KOPT-K1 (cell line): ENCODE data around the gene GNG2.
"Not testable (repeated sequence)": the region's sequence is repeated elsewhere in the genome, so short reads cannot be mapped to it uniquely, and the experiment has no call there.

ENCODE experiments used
- H3K27ac ChIP-seq: fragments of 200-600 bp; sonication (generic); 2 replicates; pipeline ENCODE4 v1.5.1; 2016; ENCODE audit warnings: antibody characterized with exemption, mild to moderate bottlenecking, low read depth, low read length; ENCODE audit not compliant: poor library complexity, severe bottlenecking
- H3K36me3 ChIP-seq: fragments of 200-600 bp; sonication (generic); 2 replicates; pipeline ENCODE4 v1.5.1; 2017; ENCODE audit warnings: antibody characterized with exemption, mild to moderate bottlenecking, low read length, moderate library complexity; ENCODE audit not compliant: insufficient read depth
- H3K9me3 ChIP-seq: fragments of 200-600 bp; sonication (generic); 2 replicates; pipeline ENCODE4 v1.5.1; 2017; ENCODE audit warnings: antibody characterized with exemption, low read length, mild to moderate bottlenecking; ENCODE audit not compliant: insufficient read depth, poor library complexity, severe bottlenecking

GNG2 gene

GRCh38 chr14:51897791-51898355 lies 37.5 kb downstream of the GNG2 start:
- Histone ChIP-seq H3K27ac (no peak overlapping the region), H3K36me3 (peaks cover 43% of the 10 kb centered on the region), H3K9me3 (peaks cover 7% of the 10 kb centered on the region)

DNA sequence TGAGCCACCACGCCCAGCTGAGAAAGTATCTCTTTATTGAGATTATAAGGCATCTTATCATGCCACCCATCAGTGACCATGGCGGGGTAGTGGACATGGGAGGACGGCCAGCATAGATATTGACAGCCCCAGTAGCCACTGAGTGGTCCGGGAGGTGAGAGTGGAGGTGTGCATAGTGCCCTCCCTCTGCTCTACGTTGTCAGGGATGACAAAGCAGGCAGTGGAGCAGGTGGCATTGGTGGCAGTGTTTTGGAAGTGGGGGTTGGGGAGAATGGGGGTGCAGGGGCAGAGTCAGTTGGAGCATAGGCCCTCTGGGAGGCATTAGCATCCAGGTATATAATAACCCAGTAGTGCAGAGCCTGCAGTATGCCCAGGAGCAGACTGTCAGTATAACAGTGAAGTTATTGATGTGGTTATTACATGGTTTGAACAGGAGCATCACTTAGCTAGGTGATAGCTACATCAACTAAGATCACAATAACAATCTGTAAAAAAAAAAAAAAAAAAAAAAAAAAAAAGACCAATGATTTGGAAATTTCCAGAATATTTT lies 41.1 kb downstream of the GNG2 start:
- no peak overlapping the region for H3K27ac ChIP-seq
- H3K9me3 ChIP-seq = peaks cover 35% of the 10 kb centered on the region
- peaks cover 54% of the 10 kb centered on the region for H3K36me3 ChIP-seq

- H3K27ac ChIP-seq = not testable (repeated sequence)
- Histone ChIP-seq H3K9me3 (peaks cover 35% of the 10 kb centered on the region), H3K36me3 (peaks cover 45% of the 10 kb centered on the region)
These were observed 45.3 kb downstream of the GNG2 start for GRCh38 chr14:51905656-51906121.

DNA sequence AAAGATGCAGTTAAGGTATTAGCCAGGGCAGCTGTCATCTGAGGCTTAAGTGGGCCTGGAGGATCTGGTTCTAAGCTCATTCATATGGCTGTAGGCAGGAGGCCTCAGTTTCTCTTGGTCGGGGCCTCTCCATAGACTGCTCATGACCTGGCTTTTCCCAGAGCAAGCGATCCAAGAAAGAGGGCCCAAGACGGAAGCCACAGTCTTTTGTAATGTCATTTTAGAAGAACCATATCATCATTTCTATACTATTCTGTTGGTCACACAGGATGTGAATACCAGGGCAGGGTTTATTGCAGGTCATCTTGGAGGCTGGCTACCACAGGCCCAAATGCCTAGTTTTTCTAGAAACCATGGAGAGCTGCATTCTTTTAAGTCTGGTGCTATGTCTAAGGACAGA lies 47.7 kb downstream of the GNG2 start:
- Histone ChIP-seq H3K9me3 (peaks cover 26% of the 10 kb centered on the region), H3K27ac (no peak overlapping the region), H3K36me3 (peaks cover 48% of the 10 kb centered on the region)

DNA sequence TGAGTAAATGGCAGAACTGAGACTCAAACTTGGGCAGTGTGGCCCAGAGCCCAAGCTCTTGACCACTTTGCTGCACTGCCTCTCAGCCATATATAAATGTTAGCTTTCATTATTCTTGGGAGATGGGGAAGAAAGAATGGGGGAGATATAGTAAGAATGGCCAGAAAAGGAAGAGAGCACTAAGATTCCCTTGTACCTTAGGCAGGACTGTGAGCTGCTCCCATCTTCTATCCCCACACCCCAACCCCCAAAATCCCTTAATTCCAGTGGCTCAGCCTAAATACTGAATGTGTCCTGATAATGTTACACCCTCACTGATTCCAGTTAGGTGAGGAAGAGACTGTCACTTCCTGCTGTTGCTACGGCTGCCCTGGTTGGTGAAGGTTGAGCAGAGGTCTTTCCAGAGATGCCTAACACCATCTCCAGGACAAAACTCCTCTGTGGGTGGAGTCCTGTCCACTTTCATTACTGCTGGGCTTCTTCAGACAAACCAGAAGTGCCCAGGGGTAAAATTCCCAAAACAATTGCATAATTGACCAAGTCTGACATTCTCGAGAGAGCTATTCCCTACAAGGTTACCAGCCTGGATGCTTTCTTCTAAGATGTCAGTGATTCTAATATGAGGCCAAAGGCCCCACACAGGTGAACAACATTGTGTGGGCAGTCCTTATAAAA lies 51.8 kb downstream of the GNG2 start:
- H3K9me3 ChIP-seq = no peaks in the 10 kb centered on the region
- H3K27ac ChIP-seq = no peak overlapping the region
- peaks cover 48% of the 10 kb centered on the region; the same call in 1 of the 2 replicates for H3K36me3 ChIP-seq

GRCh38 chr14:51914310-51914709 lies 53.9 kb downstream of the GNG2 start:
- no peaks in the 10 kb centered on the region for H3K9me3 ChIP-seq
- H3K36me3 ChIP-seq = peaks cover 47% of the 10 kb centered on the region; the same call in 1 of the 2 replicates
- no peak overlapping the region for H3K27ac ChIP-seq

- H3K27ac ChIP-seq = no peak overlapping the region
- peaks cover 37% of the 10 kb centered on the region; the same call in 1 of the 2 replicates for H3K36me3 ChIP-seq
- H3K9me3 ChIP-seq = no peaks in the 10 kb centered on the region
These were observed 56.8 kb downstream of the GNG2 start for GRCh38 chr14:51917193-51917592.

DNA sequence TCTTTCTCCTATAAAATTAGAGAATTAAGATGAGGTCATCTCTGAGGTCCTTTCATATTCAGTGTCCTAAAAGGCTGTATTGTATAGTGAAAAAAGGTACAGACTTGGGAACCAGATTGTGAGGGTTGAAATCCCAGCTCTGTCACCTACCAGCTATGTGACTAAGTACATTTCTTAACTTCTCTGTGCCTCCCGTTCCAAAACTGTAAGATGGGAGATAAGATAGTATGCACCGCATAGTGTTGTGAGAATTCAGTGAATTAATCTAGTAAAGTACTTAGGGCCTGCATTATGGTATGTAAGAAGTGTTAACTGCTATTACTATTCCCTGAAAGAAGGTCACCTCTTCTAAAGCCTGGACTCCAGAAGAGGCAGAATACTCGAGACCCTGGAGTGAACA lies 60.6 kb downstream of the GNG2 start:
- H3K36me3 ChIP-seq = peaks cover 21% of the 10 kb centered on the region; the same call in 1 of the 2 replicates
- H3K27ac ChIP-seq = no peak overlapping the region
- no peaks in the 10 kb centered on the region for H3K9me3 ChIP-seq

- no peak overlapping the region for H3K27ac ChIP-seq
- no peaks in the 10 kb centered on the region for H3K9me3 ChIP-seq
These were observed 62.2 kb downstream of the GNG2 start for GRCh38 chr14:51922624-51923023.

GRCh38 chr14:51924600-51924999 lies 64.2 kb downstream of the GNG2 start:
- Histone ChIP-seq H3K9me3 (no peaks in the 10 kb centered on the region), H3K36me3 (peaks cover 34% of the 10 kb centered on the region), H3K27ac (no peak overlapping the region)

More at GRCh38 chr14:51922624-51923023, 62.2 kb downstream of the GNG2 start:
- peaks cover 18% of the 10 kb centered on the region; the same call in 1 of the 2 replicates for H3K36me3 ChIP-seq

GRCh38 chr14:51925980-51926379 lies 65.6 kb downstream of the GNG2 start:
- Histone ChIP-seq H3K9me3 (no peaks in the 10 kb centered on the region), H3K27ac (no peak overlapping the region), H3K36me3 (peaks cover 39% of the 10 kb centered on the region)

DNA sequence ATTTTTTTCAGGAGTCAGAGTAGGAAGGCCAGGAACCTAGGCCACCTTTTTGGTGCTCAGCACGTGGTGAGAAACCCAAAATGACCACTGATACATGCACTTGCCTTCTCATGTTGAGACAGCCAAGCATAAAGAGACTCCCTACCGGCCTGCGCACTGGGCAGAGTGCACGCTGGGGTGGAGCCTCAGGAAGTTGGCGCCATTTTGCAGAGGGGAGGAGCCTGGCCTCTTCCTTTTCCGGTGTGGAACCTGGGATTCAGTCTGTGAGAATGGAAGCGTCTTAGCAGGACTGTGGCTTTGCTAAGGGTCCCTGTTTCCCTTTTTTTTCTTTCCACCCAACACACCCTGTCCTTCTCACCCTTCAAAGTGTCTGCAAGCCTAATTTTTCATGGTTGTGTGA lies 66.0 kb downstream of the GNG2 start:
- H3K9me3 ChIP-seq = no peaks in the 10 kb centered on the region
- no peak overlapping the region for H3K27ac ChIP-seq
- peaks cover 38% of the 10 kb centered on the region for H3K36me3 ChIP-seq

DNA sequence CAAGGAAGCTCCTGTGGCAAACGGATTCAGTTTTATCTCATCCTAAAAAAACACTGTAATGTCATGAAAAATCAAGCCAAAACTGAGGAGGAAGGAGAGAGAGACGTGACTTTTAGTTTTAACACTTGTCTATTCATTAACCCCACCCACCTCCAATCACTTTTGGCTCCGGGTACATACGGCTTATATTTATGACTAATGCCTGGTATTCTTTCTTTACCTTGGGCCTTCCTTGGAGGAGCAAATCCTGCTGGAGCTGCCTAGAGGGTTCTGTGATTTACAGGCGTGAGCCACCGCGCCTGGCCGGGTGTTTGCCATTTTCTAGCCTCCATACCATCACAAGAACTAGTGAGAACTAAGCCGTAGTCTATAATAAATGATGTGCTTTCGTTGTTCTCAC lies 68.2 kb downstream of the GNG2 start:
- Histone ChIP-seq H3K9me3 (no peaks in the 10 kb centered on the region), H3K27ac (no peak overlapping the region), H3K36me3 (peaks cover 37% of the 10 kb centered on the region)

DNA sequence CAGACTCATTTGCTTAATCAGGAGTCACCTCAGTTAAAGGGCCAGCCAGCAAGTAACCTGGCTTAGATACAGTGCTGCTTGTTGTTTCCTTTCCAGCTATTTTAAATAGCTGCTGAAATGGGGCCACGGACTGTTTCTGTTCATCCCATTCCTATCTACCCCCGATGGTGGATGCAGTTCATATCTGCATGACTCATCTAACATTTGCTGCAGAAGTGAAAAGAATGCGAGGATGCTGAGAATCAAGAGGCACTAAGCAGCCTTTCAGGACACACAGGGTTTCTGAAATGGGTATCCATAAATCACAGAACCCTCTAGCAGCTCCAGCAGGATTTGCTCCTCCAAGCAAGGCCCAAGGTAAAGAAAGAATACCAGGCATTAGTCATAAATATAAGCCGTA lies 68.8 kb downstream of the GNG2 start:
- Histone ChIP-seq H3K27ac (no peak overlapping the region), H3K36me3 (peaks cover 42% of the 10 kb centered on the region), H3K9me3 (no peaks in the 10 kb centered on the region)

DNA sequence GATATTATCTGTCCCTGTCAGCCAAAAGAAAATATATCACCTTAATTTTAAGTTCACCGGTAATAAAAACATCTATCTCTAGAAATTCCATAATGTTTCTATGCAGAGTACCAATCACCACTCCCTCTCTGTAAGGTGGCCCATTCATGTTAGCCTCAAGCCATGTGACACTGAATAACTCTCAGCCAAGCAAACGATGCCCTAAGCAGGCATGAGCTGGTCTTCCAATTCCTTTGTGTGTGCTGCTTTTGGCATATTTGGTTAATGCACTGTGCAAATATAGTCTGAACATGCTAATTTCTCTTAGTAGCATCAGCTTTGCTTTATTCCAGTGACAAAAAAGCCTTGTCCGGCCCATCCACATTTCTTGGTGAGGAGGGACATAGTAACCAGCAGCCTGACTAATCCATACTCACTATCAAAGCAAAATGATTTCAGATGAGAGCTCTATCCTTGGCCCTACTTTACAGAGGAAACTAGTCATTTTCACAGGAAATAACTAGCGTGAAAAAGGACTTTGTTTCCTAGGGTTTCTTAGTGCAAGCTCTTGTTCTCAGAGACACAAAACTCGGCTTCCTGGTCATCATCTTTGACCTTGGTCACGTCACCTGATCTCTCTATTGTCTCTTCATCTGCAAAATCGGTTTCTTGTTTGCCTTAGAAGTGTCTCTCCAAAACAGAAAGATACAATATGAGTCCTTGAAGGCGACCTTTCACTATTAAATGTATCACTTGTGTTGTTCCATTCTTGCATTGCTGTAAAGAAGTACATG lies 69.7 kb downstream of the GNG2 start:
- Histone ChIP-seq H3K36me3 (peaks cover 43% of the 10 kb centered on the region), H3K27ac (no peak overlapping the region), H3K9me3 (no peaks in the 10 kb centered on the region)
